Raji (cell line): Measurements from ENCODE around the gene GTF2IRD1.

Source experiments
- POLR2A ChIP-seq: IDR thresholded peaks from 2 replicates; pipeline ENCODE4 v1.6.1; 2011; ENCODE audit warnings: low read depth, low read length, control low read depth; ENCODE audit not compliant: insufficient read depth

GTF2IRD1 gene

DNA sequence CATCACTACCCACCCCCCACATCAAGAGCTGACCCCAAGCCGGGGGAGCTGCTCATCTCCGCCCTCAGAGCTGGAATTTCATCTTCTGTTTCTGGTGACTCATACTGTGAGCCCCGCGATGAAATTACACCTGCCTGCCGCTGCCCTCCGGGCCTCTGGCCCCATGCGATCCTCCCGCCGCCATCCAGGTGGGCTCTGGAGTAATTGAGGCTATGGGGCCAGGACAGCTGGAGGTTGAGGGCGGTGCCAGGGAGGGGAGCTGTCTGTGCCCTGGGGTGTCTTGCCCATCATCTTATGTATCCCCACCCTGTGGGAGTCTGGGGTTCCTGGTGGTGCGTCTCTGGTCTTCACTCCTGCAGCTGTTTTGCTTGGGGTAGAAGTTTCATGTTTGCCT is 9.0 kb downstream of the GTF2IRD1 start:
- TF ChIP-seq POLR2A = no peak

DNA sequence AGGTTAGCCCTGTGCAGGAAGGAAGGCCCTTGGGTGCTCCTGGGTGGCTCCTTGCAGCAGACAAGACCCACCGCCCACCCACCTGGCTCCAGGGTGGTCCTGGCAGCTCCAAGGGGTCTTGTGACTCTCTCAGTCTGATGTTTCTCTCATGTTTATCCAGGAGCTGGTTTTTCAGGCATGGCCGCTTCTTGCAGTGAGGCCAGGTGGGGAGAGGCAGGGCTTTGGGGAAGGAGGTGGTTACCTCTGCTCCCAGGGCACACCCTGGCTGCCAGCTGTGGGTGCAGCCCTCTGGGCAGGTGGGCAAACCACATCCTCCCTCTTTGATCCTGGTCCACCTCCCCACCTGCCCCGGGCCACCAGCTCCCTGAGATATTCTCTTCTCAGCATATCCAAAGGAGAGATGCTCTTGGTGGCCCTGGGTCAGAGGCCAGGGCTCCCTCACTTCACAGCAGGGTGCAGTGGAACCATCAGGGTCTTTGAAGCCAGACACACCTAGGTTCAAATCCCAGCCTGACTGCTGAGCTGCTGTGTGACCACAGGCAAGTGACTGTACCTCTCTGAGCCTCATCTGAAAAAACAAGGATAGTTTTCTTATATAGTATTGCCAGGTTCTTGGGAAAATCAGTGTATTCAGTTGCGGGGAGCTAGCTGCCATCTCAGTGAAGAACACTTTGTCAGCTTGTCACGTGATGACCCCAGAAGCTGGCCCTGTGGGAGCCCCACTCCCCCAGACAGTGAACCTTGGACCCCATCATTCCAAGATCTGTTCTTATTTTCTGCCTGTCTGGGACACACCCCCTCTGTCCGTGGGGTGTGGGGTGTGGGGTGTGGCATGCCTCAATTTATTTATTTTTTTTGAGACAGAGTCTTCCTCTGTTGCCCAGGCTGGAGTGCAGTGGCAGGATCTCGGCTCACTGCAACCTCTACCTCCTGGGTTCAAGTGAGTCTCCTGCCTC is 11.5 kb downstream of the GTF2IRD1 start:
- no peak for TF ChIP-seq POLR2A

DNA sequence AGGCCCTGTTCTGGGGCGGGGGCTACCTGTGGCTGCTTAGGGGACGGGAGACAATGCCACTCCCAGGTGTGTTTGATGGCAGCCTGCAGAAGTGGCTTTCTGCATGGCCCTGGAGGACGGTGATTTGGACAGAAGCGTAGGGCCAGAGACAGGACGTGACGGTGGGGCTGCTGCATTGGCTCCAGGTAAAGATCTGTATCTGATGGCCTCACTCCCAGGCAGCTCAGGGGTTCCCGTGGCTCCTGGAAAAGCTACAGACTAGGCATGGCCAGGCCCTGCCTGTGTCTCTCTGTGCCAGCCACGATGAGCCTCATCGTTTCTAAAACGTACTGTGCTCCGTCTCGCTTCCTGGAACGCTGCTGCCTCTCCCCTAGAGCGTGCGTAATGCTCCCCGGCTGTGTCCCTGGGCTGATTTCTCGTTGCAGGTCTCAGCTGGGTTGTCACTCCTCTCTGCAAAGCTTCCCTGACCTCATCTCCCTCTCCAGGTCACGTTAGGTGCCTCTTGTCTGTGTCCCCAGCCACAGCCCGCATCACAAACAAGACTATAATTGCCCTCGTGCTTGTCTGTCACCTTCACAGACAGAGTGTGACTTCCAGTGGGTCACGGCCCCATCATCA is 12.6 kb downstream of the GTF2IRD1 start:
- no peak for TF ChIP-seq POLR2A

DNA sequence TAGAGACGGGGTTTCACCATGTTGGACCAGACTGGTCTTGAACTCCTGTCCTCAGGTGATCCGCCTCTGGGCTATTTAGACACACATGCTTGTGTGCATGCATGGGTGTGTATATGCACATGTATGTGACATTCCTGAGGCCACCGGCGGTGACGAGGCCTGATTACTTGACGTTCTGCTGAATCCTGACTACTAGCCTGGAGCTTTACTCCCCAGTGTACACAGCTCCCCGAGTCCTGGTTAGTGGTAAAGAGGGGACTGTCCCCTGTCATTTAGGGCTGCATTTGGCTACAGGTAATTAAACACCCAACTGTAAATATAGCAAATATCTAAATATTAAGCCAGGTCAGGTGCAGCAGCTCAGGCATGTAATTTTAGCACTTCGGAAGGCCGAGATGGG is 14.2 kb downstream of the GTF2IRD1 start:
- TF ChIP-seq POLR2A = no peak

DNA sequence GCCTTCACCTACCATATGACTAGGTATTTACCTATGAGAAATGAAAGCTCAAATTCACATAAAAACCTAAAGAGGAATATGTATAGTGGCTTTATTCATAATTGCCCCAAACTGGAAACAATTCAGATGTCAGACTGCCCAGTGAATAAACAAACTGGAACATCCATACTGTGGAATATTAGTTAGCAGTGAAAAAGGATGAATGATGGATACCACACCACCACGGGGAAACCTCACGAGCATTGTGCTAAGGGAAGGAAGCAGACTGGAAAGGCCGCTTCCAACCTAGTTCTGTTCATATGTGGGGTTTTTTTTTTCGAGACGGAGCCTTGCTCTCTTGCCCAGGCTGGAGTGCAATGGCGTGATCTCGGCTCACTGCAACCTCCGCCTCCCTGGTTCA is 16.8 kb downstream of the GTF2IRD1 start:
- no peak for TF ChIP-seq POLR2A

DNA sequence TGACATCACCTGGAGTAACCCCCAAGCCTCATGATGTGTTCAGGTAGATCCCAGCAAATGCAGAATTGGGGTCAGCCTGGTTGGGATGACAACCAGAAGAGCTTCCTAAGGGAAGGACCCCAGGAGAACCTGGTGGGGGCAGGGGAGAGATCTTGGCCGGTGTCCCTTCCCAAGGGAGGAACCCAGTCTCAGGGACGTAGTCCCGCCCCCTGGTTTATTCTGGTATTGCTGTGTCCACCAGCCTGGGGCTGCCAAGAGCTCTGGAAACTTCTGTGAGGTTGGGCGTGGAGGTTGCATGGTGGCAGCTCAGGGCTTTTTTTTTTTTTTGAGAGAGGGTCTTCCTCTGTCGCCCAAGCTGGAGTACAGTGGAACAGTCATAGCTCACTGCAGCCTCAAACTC is 19.4 kb downstream of the GTF2IRD1 start:
- no peak for TF ChIP-seq POLR2A

DNA sequence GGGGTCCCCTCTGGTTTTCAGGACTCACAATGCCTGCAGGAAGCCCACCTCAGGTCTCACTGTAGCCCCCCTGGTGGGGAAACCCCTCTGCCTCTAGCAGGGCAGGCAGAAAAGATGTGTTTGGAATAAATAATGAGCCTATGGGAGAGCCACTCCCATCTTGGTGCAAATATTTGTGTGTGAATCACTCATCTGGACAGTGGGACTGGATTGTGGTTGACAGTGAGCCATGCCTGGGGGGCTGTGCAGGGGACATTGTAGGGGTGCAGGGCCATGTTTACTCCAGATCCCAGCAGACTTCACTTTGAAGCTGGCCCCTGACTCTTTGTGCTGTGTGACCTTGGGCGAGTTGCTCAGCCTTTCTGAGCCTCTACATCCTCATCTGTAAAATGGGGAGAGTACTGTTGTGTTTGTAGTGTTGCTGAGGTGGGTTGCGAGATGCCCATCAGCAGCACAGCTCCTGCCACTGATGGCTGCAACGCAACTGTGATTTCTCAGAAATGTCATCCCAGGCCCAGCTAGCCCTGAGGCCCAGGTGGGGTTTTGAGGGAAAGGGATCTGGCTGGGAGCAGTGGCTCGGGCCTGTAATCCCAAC is 20.7 kb downstream of the GTF2IRD1 start:
- no peak for TF ChIP-seq POLR2A

DNA sequence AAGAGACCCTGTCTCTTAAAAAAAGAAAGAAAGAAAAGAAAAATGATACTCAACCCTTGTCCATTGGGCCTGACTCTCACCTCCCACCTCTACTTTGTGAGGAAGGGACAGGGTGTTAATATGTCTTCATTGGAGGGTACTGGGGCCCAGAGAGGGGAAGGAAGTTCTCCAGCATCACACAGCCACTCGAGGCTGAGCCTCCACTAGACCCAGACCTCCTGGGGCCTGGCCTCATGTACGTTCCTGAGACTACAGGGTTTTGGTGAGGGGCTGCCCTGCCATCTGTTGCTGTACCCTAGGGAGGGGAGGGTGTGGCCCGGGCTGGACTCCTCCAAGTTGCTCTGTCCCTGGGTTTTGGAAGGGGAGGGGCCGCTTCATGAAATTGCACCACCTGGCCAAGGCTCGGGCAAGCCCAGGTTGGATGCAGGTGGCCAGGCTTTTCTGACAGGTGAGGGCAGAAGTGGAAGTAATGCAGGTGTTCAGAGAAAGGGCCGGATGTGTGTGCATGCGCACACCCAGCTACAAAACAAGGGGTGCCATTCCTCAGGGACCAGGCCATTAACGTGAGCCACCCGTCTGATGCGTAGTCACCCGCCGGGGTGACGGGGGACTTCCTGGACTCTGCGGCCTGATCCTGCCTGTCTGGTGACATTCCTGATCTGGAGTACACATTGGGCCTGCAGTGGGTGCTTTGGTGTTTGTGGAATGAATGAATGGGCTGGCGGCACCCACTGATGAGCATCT is 21.7 kb downstream of the GTF2IRD1 start:
- no peak for TF ChIP-seq POLR2A

DNA sequence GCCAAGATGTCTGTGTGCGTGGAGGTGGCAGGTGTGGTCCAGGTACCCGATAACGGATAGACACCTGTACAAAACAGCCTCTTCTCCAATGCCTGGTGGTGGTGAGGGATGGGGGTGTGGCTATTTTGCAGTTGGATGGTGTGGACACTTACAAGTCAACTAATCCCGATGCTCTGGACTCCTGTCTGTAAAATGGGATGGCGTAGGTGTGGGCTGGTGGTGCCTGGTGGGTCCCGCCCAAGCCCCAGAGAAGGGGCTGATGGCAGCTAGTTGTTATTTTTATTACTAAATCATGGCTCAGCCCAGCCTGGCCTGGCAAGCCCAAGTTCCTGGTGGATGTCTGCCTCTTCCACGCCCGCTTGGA is 22.3 kb downstream of the GTF2IRD1 start:
- TF ChIP-seq POLR2A = no peak

DNA sequence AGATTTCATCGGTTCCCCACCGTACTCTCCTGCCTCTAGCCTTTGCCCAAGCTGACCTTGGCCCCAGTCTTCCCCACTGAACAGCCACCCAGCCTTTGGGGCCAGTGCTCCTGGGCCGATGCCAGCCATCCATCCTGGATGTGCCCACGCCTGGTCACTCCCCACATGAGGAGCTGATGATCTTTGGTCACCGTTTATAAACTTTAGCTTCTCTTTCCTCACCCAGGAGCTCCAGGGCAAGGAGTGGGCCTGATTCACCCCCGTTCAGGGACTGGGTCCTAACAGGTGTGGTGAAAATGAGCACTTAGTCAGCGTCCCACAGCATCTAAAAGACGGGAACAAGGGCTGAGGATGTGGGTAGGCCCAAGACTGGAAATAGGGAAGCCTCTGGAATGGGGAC is 22.9 kb downstream of the GTF2IRD1 start:
- TF ChIP-seq POLR2A = no peak

DNA sequence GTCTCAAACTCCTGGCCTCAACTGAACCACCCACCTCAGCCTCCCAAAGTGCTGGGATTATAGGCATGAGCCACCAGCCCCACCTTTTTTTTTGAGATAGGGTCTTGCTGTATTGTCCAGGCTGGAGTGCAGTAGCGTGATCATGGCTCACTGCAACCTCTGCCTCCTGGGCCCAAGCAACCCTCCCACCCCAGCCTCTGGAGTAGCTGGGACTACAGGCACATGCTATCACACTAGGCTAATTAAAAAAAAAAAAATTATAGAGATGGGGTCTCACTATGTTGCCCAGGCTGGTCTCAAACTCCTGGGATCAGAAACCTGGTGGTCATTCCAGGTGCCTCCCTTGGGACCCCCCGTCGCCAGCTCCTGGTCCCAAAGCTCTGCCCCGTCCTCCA is 25.0 kb downstream of the GTF2IRD1 start:
- TF ChIP-seq POLR2A = no peak

DNA sequence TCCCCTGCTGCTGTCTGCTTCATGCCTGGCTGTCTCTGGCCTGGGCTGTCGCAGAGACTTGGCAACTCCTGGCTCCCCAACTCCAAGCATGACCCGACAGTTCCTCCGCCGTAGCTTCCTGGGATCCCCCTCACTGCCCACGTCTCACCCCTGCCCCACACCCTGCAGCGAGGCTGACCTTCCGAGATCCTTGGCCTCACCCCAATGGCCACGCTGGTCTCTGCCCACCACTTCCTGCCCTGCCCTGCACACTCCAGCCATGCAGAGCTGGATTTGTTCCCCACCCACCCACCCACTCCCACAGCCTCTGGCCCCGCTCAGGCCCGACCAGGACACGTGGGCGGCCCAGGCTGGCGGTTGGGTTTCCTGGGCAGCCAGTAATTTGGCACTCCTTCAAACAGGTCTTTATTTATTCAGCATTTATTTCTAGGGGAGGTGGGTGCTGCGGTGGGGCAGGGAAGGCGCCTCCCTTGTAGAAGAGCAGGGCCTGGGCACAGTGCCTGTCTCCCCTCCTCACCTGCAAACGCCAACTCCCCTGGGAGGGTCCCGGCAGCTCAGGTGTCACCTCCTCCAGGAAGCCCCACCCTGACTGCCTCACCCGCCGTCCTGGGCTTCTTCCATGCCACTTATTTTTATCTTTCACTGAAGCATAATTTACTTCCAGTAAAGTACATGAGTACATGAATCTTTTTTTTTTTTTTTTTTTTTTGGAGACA is 25.5 kb downstream of the GTF2IRD1 start:
- no peak for TF ChIP-seq POLR2A

DNA sequence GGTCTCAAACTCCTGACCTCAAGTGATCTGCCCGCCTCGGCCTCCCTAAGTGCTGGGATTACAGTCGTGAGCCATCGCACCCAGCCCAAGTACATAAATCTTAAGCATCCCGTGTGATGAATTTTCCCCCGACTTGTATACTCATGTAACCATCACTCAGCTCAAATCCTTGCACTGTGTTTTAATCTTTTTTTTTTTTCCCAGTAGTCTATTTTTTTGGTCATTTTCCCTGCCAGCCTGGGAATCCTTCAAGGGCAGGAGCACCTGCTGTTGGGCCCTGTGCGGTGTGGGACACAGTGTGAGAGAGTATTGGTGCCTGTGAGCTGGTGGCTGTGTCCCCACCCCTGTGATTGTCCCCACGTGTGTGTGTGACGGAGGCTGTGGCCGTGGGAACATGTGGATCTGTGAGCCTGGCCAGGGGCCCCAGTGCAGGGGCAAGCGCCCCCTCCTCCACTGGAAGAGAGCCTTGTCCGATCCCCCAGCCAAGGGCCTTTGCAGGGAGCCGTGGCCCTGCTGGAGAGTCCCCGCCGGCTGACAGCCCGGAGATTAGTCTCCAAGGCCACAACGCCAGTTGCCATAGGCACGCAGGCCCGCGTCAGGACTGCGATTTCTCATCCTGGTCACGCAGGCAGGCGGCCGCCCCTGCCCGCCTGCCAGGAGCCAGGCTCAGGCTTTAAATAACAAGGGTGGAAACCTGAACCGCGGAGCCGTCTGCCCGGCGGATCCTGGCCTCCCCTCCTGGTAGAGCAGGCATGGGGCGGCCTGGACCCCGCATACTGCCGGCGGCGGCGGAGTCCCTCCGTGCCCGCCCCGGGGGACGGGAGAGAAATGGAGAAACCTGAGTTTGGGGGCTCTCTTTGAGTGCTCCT is 26.5 kb downstream of the GTF2IRD1 start:
- TF ChIP-seq POLR2A = no peak

DNA sequence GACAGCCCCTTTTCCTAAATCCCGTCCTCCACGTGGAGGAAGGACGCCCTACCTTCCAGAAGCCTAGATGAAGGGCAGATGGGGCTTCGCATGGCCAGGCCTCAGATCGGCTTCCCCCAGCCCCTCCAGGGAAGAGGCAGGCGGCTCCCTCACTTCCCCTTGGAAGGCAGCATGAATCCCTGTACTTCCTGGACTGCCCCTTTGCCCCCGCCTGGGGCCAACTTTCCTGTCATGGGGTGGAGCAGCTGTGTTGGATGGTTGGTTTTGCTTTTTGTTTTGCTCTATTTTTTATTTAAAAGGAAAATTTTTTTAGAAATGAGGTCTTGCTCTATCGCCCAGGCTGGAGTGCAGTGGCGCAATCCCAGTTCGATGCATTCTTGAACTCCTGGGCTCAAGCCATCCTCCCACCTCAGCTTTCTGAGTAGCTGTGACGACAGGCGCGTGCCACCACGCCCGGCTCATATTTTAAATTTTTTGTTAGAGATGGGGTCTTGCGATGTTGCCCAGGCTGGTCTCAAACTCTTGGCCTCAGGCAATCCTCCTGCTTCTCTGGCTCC is 27.2 kb downstream of the GTF2IRD1 start:
- no peak for TF ChIP-seq POLR2A
